ENCODE data around the gene FAM237A.

- no peak for TF ChIP-seq EZH2 (IDR thresholded peaks at IDR 0.05; ENCODE audit: low read length, missing control alignments)
- TF ChIP-seq, protein P1, sequence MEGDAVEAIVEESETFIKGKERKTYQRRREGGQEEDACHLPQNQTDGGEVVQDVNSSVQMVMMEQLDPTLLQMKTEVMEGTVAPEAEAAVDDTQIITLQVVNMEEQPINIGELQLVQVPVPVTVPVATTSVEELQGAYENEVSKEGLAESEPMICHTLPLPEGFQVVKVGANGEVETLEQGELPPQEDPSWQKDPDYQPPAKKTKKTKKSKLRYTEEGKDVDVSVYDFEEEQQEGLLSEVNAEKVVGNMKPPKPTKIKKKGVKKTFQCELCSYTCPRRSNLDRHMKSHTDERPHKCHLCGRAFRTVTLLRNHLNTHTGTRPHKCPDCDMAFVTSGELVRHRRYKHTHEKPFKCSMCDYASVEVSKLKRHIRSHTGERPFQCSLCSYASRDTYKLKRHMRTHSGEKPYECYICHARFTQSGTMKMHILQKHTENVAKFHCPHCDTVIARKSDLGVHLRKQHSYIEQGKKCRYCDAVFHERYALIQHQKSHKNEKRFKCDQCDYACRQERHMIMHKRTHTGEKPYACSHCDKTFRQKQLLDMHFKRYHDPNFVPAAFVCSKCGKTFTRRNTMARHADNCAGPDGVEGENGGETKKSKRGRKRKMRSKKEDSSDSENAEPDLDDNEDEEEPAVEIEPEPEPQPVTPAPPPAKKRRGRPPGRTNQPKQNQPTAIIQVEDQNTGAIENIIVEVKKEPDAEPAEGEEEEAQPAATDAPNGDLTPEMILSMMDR (conservative IDR thresholded peaks at IDR 0.05 in 1 of 2, IDR thresholded peaks at IDR 0.05 in 1 of 2; ENCODE audit: low read depth in 1 of 2, low read length in 2 of 2), result no peak
Measured at GRCh38 chr2:206670531-206671319, 28.4 kb downstream of the FAM237A start.
